ENCODE measurements around the gene COL4A1.

COL4A1 gene

DNA sequence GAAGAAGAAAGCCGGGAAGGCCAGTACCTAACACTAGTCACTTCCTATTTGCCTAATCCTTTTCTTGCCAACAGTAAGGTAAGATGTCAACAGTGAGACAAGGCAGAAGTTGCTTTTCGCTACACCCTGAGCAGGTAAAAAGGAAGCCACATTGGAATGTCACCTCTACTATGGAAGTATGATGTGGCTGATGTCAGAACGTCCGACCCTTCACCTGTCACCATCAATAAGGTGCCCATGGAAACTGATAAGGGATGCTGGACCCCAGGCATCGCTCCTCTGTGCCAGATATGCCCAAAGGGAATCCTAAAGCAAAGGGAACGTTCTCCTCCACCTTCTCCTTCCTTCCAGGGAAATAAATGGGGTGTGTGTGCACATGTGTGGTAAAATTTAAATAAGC, 34.3 kb downstream of the COL4A1 start:
- TF ChIP-seq CTCF (IDR thresholded peaks at IDR 0.05; ENCODE audit: extremely low read depth, missing control alignments) = no peak
- no peak for DNase-seq (ENCODE audit: low spot score)

DNA sequence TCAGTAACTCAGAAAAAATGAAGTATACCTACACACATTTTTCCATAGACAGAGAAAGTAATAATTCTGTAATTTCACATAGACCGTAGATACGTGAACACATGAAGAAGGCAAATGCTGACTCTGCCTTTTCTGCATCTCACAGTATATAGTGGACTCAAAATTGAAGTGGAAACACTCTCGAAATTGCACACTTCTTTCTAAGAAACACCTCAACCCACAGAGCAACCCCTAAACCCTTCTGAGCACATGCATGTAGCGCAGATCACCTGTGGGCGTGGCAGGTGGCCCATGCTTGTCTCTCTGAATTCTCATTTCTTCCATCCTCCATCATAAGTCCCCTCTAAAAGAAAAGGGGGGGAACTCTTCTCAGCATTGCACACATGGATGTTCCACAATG, 34.7 kb downstream of the COL4A1 start:
- no peak for TF ChIP-seq CTCF (IDR thresholded peaks at IDR 0.05; ENCODE audit: extremely low read depth, missing control alignments)

DNA sequence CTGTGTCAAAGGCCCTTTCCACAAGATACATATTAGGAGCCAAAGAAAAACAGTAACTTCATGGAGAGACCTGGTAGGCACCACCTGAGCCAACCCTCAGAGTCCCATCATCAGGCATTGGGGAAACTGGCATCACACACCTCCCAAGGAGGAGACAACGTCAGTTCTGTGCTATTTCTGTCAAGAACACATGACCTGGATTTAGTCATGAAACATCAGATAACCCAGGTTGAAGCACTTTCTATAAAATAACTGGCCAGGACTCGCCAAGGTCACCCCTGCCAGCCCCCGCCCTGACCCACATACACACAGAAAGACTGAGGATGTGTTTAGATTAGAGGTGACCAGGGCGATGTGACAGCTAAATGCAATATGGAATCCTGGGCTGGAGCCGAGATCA, 35.6 kb downstream of the COL4A1 start:
- no peak for TF ChIP-seq CTCF (IDR thresholded peaks at IDR 0.05; ENCODE audit: extremely low read depth, missing control alignments)
- DNase-seq (ENCODE audit: low spot score) = no peak

More for the DNA sequence above, 34.7 kb downstream of the COL4A1 start:
- no peak for DNase-seq (ENCODE audit: low spot score)

- TF ChIP-seq CTCF (IDR thresholded peaks at IDR 0.05; ENCODE audit: extremely low read depth, missing control alignments) = no peak
- no peak for DNase-seq (ENCODE audit: low spot score)
Measured at GRCh38 chr13:110270507-110270906, 36.5 kb downstream of the COL4A1 start.

DNA sequence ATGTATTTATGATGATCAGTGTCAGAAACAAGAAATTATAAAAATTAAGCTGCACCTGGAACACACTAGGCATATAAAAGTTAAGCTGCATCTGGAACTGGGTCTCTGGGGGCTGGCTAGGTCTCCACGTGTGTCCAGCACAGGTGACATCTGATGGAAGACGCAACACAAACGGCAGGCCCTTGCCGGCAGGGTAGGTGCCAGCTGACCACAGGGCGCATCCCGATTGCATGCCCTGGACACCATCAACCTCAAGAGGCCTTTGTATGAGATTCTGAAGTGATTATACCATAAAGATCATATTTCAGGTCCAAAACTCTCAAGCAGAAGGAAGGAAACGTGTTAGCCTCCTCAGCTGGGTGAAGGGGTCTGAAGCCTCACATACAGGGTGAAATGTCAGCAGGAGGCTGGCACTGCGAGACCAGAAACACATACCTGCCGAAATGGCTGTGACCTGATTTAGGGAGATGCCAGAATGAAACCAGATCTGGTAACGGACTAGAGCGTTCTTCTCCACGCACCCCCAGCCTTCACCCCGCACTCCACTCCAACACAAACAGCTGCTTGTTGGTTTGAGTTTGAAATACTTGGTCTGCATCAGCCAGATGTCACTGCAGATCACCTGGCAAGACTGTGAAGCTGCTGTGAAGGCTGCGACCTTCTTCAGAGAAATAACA, 37.3 kb downstream of the COL4A1 start:
- no peak for TF ChIP-seq CTCF (IDR thresholded peaks at IDR 0.05; ENCODE audit: extremely low read depth, missing control alignments)
- no peak for DNase-seq (ENCODE audit: low spot score)

- TF ChIP-seq CTCF (IDR thresholded peaks at IDR 0.05; ENCODE audit: extremely low read depth, missing control alignments) = no peak
Measured at GRCh38 chr13:110268576-110269185, 38.3 kb downstream of the COL4A1 start.

DNA sequence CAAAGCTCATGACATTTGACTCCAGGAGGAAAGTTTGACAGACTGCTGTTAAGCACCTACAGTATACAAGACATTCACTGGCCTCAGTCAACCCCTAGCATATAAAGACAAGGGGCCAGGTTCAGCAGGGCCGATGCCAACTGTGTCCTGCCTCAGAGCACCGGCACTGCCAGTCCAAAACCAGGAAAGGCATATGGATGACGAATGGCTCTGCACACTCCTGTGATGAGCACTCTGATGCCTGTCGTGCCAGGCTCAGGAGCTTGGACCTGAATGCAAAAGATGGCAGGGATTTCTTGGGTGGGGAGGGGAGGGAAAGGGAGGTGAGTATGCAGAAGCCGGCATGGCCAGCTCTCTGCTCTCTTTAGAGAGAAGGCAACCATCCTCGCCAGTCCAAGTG, 38.9 kb downstream of the COL4A1 start:
- TF ChIP-seq CTCF (IDR thresholded peaks at IDR 0.05; ENCODE audit: extremely low read depth, missing control alignments) = no peak
- DNase-seq (ENCODE audit: low spot score) = no peak

More at GRCh38 chr13:110268576-110269185, 38.3 kb downstream of the COL4A1 start:
- DNase-seq (ENCODE audit: low spot score) = no peak
